ENCODE results near the gene S100A8.

Gene S100A8

GRCh38 chr1:153392258-153392657, 1.4 kb upstream of the S100A8 start:
- intact Hi-C loops (cut with micrococcal nuclease), result no loop called here
- H3K27ac Mint-ChIP-seq, result no peak overlapping the region
- H3K27me3 Mint-ChIP-seq, result peaks cover 5% of the 10 kb centered on the region

DNA sequence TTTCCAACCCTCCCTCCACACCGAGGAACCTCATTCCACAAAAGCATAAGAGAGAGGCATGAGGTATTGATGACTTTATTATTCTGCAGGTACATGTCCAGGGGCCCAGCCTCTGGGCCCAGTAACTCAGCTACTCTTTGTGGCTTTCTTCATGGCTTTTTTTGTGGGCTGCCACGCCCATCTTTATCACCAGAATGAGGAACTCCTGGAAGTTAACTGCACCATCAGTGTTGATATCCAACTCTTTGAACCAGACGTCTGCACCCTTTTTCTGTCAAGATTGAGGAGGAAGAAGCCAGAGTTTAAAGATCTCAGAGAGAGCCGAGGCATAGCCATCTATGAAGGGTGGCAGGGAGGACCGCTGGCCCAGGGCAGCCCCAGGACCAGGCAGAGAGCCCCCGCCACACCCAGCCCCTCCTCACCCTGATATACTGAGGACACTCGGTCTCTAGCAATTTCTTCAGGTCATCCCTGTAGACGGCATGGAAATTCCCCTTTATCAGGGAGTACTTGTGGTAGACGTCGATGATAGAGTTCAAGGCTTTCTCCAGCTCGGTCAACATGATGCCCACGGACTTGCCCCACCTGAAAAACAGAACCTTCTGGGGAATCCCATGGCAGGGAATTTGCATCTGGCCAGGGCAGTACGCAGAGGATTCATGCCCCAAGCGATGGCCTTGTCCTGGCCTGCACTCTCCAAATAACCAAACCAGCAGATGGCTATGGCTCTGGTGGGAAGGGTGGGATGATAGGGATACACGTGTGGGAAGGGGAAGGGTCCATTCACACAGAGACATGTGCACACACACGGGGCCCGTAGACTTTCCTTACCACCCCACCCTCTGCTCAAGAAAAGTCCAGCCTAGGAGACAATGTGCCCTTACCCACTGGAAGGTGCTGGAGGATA, 647 bp downstream of the S100A8 start:
- H3K4me3 Mint-ChIP-seq, result peak overlapping the region; percentile 42

More at GRCh38 chr1:153392258-153392657, 1.4 kb upstream of the S100A8 start:
- Mint-ChIP-seq H3K4me1 (ENCODE audit: low read depth) (peaks cover 89% of the 10 kb centered on the region), H3K9me3 (no peaks in the 10 kb centered on the region), H3K4me3 (no peak overlapping the region), H3K36me3 (ENCODE audit: low read depth) (no peaks in the 10 kb centered on the region)

DNA sequence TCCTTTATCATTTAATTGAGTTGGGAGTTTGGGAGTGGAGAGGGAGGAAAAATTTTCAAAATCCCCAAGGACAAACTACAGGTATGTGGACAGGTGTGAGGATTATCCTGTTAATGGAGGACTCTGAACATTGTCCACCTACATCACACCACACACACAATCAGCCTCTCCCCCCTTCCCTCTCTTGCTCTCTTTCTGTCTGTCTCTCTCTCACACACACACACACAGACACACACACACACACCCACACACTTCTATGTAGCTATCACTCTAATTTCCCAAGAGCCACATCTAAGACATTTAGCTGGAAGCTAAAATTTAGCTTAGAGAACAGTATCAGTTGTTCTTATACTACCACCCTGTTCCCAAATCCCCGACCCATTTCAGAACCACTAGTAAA, 1.5 kb downstream of the S100A8 start:
- no peaks in the 10 kb centered on the region for H3K9me3 Mint-ChIP-seq
- peaks cover 89% of the 10 kb centered on the region for H3K4me1 Mint-ChIP-seq (ENCODE audit: low read depth)
- peak overlapping the region; percentile 91 for H3K27ac Mint-ChIP-seq
- peaks cover 2% of the 10 kb centered on the region for H3K27me3 Mint-ChIP-seq
- intact Hi-C loops (cut with micrococcal nuclease), result no loop called here
- H3K4me3 Mint-ChIP-seq, result no peak overlapping the region
- no peaks in the 10 kb centered on the region for H3K36me3 Mint-ChIP-seq (ENCODE audit: low read depth)

More for the DNA sequence above, 647 bp downstream of the S100A8 start:
- no peaks in the 10 kb centered on the region for H3K9me3 Mint-ChIP-seq
- H3K27me3 Mint-ChIP-seq, result peaks cover 2% of the 10 kb centered on the region
- H3K4me1 Mint-ChIP-seq (ENCODE audit: low read depth), result peaks cover 88% of the 10 kb centered on the region
- peak overlapping the region; percentile 91 for H3K27ac Mint-ChIP-seq
- intact Hi-C loops (cut with micrococcal nuclease), result loop anchor here (2.0 kb wide), 1 partner anchor 15 kb away; no protein-coding TSS in a partner anchor
- no peaks in the 10 kb centered on the region for H3K36me3 Mint-ChIP-seq (ENCODE audit: low read depth)

DNA sequence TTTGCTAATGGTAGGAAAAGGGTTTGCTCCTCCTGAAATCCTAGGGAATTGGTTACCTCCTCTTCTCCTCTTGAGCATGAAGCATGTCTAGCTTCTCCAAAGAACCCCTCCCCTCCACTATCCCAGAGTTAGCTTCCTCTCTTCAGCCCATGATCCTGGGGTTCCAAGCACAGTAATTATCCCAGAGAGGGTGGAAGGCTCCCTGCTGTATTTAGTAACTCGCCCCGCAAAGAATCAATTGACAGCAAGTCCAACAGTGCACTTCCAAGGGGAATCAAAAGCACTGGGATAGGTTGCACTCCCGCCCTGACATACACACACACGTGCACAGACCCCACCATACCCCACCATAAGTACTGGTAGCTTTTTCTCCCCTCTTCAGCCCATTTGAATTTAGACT, 3.1 kb downstream of the S100A8 start:
- no peak overlapping the region for H3K4me3 Mint-ChIP-seq
- H3K27me3 Mint-ChIP-seq, result no peaks in the 10 kb centered on the region
- intact Hi-C loops (cut with micrococcal nuclease), result loop anchor here (2.0 kb wide), 1 partner anchor 29 kb away; no protein-coding TSS in a partner anchor
- peak overlapping the region; percentile 91 for H3K27ac Mint-ChIP-seq
- H3K4me1 Mint-ChIP-seq (ENCODE audit: low read depth), result peaks cover 89% of the 10 kb centered on the region
- no peaks in the 10 kb centered on the region for H3K36me3 Mint-ChIP-seq (ENCODE audit: low read depth)
- peaks cover 6% of the 10 kb centered on the region for H3K9me3 Mint-ChIP-seq

DNA sequence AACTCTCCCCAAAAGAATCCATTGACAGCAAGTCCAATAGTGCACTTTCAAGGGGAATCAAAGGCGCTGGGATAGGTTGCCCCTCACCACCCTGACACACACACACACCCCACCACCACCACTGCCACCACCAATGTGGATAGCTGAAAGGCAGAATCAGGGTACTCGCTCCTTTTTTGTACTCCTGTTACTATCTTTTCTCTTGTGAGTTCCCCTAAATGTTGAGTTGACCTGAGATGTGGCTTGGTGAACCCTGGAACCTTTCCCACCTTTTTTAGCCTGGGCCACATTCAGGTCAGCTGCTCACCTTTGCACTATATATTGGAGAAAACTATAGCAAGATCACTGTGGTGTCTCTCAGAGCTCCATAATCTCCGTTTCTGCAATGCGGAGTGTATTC, 3.9 kb downstream of the S100A8 start:
- Mint-ChIP-seq H3K9me3 (peaks cover 14% of the 10 kb centered on the region), H3K36me3 (ENCODE audit: low read depth) (peaks cover 7% of the 10 kb centered on the region), H3K27me3 (no peaks in the 10 kb centered on the region), H3K4me1 (ENCODE audit: low read depth) (peaks cover 81% of the 10 kb centered on the region), H3K4me3 (no peak overlapping the region), H3K27ac (peak overlapping the region; percentile 91)
- intact Hi-C loops (cut with micrococcal nuclease), result loop anchor here (2.0 kb wide), 1 partner anchor 28 kb away; no protein-coding TSS in a partner anchor

GRCh38 chr1:153386500-153386901, 4.4 kb downstream of the S100A8 start:
- Mint-ChIP-seq H3K9me3 (peaks cover 19% of the 10 kb centered on the region), H3K4me3 (peak overlapping the region; percentile 24), H3K36me3 (ENCODE audit: low read depth) (peaks cover 12% of the 10 kb centered on the region), H3K27ac (peak overlapping the region; percentile 91), H3K27me3 (no peaks in the 10 kb centered on the region), H3K4me1 (ENCODE audit: low read depth) (peaks cover 76% of the 10 kb centered on the region)
- intact Hi-C loops (cut with micrococcal nuclease), result loop anchor here (2.0 kb wide), 1 partner anchor 28 kb away; no protein-coding TSS in a partner anchor

DNA sequence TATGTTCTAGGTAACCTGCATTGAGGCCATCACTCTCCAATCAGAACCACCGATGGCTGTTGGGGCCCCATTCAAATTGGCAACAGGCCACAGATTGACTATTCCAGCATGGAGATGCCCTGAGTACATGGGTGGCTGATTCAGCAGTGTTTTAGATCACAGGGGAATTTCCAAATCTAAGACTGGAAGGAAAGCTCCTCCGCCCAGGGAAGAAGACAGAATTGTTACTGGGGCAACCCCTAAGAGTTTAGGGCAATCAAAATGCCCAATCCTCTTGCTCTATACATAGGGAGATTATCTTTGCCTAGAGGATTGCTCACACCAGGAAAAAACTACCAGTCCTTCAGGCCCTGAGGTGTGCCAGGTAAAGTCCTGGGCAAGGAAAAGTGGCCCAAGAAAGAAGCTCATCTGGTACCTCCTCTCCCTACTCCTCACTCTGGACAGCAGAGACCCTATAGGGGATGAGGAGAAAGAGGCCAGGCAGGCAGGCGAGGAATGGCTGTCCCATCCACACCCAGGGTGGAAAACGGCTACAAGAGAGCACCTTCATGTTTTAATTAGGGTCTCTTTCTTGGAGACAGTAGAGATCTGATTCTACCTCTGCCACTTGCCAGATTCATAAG, 5.8 kb downstream of the S100A8 start:
- H3K27me3 Mint-ChIP-seq, result no peaks in the 10 kb centered on the region
- H3K9me3 Mint-ChIP-seq, result peaks cover 28% of the 10 kb centered on the region
- H3K4me1 Mint-ChIP-seq (ENCODE audit: low read depth), result peaks cover 62% of the 10 kb centered on the region
- H3K4me3 Mint-ChIP-seq, result no peak overlapping the region
- peak overlapping the region; percentile 91 for H3K27ac Mint-ChIP-seq
- intact Hi-C loops (cut with micrococcal nuclease), result no loop called here
- peaks cover 19% of the 10 kb centered on the region for H3K36me3 Mint-ChIP-seq (ENCODE audit: low read depth)

- H3K27ac Mint-ChIP-seq, result peak overlapping the region; percentile 15
- no peak overlapping the region for H3K4me3 Mint-ChIP-seq
- peaks cover 19% of the 10 kb centered on the region for H3K36me3 Mint-ChIP-seq (ENCODE audit: low read depth)
- H3K4me1 Mint-ChIP-seq (ENCODE audit: low read depth), result peaks cover 52% of the 10 kb centered on the region
- no peaks in the 10 kb centered on the region for H3K27me3 Mint-ChIP-seq
- intact Hi-C loops (cut with micrococcal nuclease), result no loop called here
- H3K9me3 Mint-ChIP-seq, result peaks cover 28% of the 10 kb centered on the region
Measured at GRCh38 chr1:153380711-153381110, 10.2 kb downstream of the S100A8 start.

DNA sequence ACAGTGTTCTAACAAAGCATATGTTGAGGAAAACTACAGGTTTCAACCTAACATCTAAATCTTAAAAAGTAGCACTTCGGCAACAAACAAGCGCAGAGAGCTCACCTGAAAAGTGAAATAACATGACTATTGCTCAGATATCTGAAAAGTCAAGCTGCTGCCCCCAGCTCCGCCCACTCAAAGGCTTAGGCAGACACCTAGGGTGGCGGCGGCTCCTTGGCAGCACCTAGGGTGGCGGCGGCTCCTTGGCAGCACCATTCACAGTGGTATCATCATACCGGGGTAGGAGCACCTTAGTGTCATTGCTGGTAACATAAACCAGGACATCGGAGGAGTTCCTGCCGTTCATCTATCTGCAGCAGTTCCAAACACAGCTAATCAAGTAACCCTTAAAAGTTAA, 11.3 kb downstream of the S100A8 start:
- Mint-ChIP-seq H3K4me1 (ENCODE audit: low read depth) (peaks cover 56% of the 10 kb centered on the region), H3K36me3 (ENCODE audit: low read depth) (peaks cover 19% of the 10 kb centered on the region), H3K27ac (no peak overlapping the region), H3K27me3 (no peaks in the 10 kb centered on the region), H3K9me3 (peaks cover 28% of the 10 kb centered on the region), H3K4me3 (no peak overlapping the region)
- intact Hi-C loops (cut with micrococcal nuclease), result no loop called here

DNA sequence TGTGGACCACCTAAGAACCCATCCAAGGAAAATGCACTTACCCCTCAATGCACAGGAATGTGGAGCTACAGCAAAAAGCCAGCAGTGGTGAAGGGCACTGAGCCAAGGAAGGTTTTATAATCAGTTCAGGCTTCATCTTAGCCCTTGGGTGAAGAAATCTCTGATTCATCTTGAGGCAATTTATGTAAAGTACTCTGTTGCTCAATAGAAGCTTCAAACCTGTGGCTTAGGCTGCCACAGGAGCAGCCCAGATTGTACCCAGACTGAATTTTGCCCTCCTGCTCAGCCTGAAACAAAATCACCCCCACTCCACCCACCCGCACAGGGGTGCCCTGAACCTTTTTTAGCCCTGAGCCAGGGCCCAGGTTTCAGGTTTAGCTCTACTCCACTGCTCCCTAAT, 15.4 kb downstream of the S100A8 start, which contains the start of gene S100A12:
Gene S100A12 (minus strand): TSS at position 111 of the 400 bp plus-strand sequence. CDS start 1,029 bp downstream, outside the sequence.
- intact Hi-C loops (cut with micrococcal nuclease), result no loop called here
- no peaks in the 10 kb centered on the region for H3K27me3 Mint-ChIP-seq
- no peaks in the 10 kb centered on the region for H3K9me3 Mint-ChIP-seq
- peaks cover 67% of the 10 kb centered on the region for H3K4me1 Mint-ChIP-seq (ENCODE audit: low read depth)
- H3K4me3 Mint-ChIP-seq, result no peak within 1 kb of the TSS
- H3K36me3 Mint-ChIP-seq (ENCODE audit: low read depth), result no peaks in the 10 kb centered on the region
- H3K27ac Mint-ChIP-seq, result peak within 1 kb of the TSS; percentile 52

GRCh38 chr1:153374071-153374470, 16.8 kb downstream of the S100A8 start:
- H3K36me3 Mint-ChIP-seq (ENCODE audit: low read depth), result no peaks in the 10 kb centered on the region
- intact Hi-C loops (cut with micrococcal nuclease), result no loop called here
- H3K27ac Mint-ChIP-seq, result peak overlapping the region; percentile 30
- no peaks in the 10 kb centered on the region for H3K27me3 Mint-ChIP-seq
- H3K4me3 Mint-ChIP-seq, result no peak overlapping the region
- H3K4me1 Mint-ChIP-seq (ENCODE audit: low read depth), result peaks cover 77% of the 10 kb centered on the region
- no peaks in the 10 kb centered on the region for H3K9me3 Mint-ChIP-seq

DNA sequence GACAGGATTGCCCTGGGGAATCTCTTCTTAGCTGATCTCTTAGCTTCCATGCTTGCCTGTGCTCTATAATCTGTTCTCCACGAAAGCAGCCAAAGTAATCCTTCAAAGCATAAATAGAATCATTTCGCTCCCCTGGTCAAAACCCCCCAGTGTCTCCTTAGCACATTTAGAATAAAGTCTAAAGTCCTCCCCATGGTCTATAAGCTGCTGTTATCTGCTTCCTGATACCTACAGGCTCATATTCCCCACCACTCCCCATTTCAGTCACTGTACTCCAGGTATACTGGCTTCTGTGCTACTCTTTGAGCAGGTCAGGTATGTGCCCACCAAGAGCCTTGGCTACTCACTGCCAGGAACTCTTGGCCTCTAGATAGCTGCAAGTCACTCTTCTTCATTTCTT, 18.3 kb downstream of the S100A8 start:
- no peaks in the 10 kb centered on the region for H3K36me3 Mint-ChIP-seq (ENCODE audit: low read depth)
- intact Hi-C loops (cut with micrococcal nuclease), result no loop called here
- H3K4me1 Mint-ChIP-seq (ENCODE audit: low read depth), result peaks cover 73% of the 10 kb centered on the region
- no peak overlapping the region for H3K4me3 Mint-ChIP-seq
- no peaks in the 10 kb centered on the region for H3K27me3 Mint-ChIP-seq
- no peak overlapping the region for H3K27ac Mint-ChIP-seq
- no peaks in the 10 kb centered on the region for H3K9me3 Mint-ChIP-seq

- Mint-ChIP-seq H3K27ac (no peak overlapping the region), H3K4me1 (ENCODE audit: low read depth) (peaks cover 73% of the 10 kb centered on the region), H3K27me3 (no peaks in the 10 kb centered on the region), H3K4me3 (no peak overlapping the region), H3K36me3 (ENCODE audit: low read depth) (no peaks in the 10 kb centered on the region), H3K9me3 (no peaks in the 10 kb centered on the region)
- intact Hi-C loops (cut with micrococcal nuclease), result no loop called here
Measured at GRCh38 chr1:153371231-153371630, 19.6 kb downstream of the S100A8 start.

GRCh38 chr1:153370146-153370545, 20.7 kb downstream of the S100A8 start:
- Mint-ChIP-seq H3K4me3 (no peak overlapping the region), H3K4me1 (ENCODE audit: low read depth) (peaks cover 75% of the 10 kb centered on the region), H3K27me3 (no peaks in the 10 kb centered on the region), H3K9me3 (no peaks in the 10 kb centered on the region), H3K27ac (no peak overlapping the region), H3K36me3 (ENCODE audit: low read depth) (no peaks in the 10 kb centered on the region)
- intact Hi-C loops (cut with micrococcal nuclease), result no loop called here
